ENCODE measurements around the gene LRP2BP.

LRP2BP gene

DNA sequence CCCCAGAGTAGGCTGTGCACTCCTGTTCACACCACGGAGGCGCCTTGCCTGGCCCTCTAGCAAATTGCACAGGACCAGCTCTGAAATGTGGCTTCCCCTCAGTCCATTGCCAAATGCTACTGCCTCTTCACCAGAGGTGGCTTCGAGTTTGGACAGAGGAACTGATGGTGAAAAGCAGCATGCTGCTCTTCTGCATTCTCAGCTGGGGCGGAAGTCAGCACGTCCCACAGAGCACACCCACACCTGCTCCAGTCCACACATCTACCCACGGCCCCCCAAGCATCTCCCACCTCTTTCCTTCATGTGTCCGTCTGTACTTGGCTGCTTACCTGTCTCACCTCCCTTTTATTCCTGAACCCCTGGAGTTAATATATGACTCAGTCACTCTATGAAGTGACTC lies 43.5 kb downstream of the LRP2BP start:
- no peak for DNase-seq (ENCODE audit: low read depth)
- TF ChIP-seq, protein P1, sequence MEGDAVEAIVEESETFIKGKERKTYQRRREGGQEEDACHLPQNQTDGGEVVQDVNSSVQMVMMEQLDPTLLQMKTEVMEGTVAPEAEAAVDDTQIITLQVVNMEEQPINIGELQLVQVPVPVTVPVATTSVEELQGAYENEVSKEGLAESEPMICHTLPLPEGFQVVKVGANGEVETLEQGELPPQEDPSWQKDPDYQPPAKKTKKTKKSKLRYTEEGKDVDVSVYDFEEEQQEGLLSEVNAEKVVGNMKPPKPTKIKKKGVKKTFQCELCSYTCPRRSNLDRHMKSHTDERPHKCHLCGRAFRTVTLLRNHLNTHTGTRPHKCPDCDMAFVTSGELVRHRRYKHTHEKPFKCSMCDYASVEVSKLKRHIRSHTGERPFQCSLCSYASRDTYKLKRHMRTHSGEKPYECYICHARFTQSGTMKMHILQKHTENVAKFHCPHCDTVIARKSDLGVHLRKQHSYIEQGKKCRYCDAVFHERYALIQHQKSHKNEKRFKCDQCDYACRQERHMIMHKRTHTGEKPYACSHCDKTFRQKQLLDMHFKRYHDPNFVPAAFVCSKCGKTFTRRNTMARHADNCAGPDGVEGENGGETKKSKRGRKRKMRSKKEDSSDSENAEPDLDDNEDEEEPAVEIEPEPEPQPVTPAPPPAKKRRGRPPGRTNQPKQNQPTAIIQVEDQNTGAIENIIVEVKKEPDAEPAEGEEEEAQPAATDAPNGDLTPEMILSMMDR (conservative IDR thresholded peaks at IDR 0.05; ENCODE audit: low read depth, low read length), result no peak
- H3K4me3 ChIP-seq (ENCODE audit: low read length), result no peak overlapping the region

DNA sequence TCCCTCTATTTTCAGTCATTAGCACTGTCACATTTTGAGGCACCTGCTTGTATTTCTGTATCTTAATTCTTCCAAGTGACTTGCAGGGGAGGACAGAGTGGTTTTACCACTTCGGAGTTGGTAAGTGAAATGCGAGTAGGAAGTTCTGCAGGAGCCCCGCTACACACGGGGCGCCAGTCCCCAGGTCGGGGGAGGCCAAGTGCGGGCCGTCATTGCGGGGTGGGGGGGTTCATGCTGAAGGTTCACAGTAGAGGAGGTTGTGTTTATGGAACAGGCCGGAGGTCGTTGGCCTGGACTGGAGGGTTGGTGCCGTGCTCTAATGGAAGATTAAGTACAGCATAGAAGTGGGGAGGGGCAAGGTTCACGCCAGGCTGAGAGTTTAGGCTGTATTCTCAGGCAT lies 44.0 kb downstream of the LRP2BP start:
- no peak for DNase-seq (ENCODE audit: low read depth)
- TF ChIP-seq, protein P1 (conservative IDR thresholded peaks at IDR 0.05; ENCODE audit: low read depth, low read length), result no peak
- H3K4me3 ChIP-seq (ENCODE audit: low read length), result no peak overlapping the region

DNA sequence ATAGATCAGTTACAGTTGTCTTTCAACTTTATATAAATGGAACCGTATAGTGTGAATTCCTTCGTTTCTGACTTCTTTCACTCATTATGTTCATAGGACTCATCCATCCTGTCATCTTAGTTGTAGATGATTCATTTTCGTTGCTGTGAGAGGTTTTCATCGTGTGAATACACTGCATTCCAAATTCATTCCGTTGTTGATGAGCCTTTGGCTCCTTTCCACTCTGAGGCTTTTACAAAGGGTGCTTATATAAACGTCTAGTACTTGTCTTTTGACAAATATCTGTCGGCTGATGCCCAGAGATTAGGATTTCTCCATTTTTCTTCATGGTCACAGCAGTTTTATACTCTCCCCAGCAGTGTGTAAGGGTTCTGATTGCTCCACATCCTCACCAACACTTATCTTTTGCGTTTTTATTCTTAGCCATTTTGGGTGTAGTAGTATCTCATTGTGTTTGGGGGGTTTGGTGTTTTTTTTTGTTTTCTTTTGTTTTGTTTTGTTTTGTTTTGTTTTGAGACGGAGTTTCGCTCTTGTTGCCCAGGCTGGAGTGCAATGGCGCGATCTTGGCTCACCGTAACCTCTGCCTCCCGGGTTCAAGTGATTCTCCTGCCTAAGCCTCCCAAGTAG lies 48.6 kb downstream of the LRP2BP start:
- DNase-seq (ENCODE audit: low read depth), result no peak
- TF ChIP-seq, protein P1 (conservative IDR thresholded peaks at IDR 0.05; ENCODE audit: low read depth, low read length), result no peak
- H3K4me3 ChIP-seq (ENCODE audit: low read length), result no peak overlapping the region

DNA sequence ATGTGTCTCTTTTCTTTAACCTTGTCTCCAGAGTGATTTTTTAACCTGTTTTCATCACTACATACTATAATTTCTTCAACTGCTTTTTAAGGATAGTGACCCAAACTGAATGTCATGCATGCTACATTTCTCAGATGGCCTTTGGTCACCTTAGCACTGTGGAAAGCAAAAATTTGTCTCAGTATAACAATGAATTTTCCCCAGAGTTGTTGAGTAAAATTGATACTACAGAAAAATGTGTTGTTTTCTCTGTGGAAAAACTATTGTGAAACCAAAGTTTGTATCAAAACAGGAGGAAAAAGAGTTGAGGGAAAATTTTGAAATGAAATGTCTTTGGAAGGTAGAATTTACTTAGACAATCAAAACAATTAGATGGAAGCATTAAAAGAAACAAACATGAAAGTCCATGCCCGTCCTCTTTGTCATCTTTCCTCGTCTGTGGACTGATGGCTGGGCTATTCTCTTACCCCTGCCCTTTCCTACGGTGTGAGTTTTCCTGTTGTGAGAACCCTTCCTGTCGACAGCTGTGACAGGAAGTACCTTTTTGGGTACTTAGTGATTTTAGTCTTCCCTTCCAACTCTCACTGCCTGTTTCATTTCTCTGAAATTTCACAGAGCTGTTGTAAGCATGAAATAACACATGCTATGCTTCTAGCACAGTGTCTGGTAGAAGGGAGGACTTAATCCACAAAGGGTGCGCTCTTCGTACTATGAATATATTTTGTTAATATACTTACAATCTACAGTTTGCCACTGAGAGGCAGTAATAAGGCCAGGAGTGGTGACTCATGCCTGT lies 50.8 kb downstream of the LRP2BP start:
- TF ChIP-seq, protein P1 (conservative IDR thresholded peaks at IDR 0.05; ENCODE audit: low read depth, low read length), result no peak
- H3K4me3 ChIP-seq (ENCODE audit: low read length), result no peak overlapping the region
- DNase-seq (ENCODE audit: low read depth), result no peak

GRCh38 chr4:185343726-185344581 lies 51.8 kb downstream of the LRP2BP start:
- no peak overlapping the region for H3K4me3 ChIP-seq (ENCODE audit: low read length)

GRCh38 chr4:185341841-185342240 lies 53.9 kb downstream of the LRP2BP start:
- H3K4me3 ChIP-seq (ENCODE audit: low read length), result no peak overlapping the region
- DNase-seq (ENCODE audit: low read depth), result no peak
- TF ChIP-seq, protein P1 (conservative IDR thresholded peaks at IDR 0.05; ENCODE audit: low read depth, low read length), result no peak

More at GRCh38 chr4:185343726-185344581, 51.8 kb downstream of the LRP2BP start:
- TF ChIP-seq, protein P1 (conservative IDR thresholded peaks at IDR 0.05; ENCODE audit: low read depth, low read length), result no peak
- DNase-seq (ENCODE audit: low read depth), result no peak
